Liver (tissue), 9 donors: ENCODE data around the gene OR6K6. TPM values are rescaled to one million over a fixed set of nuclear protein-coding genes. Genes with fewer than 3 reads are reported as not detected.

Experiments
- DNase-seq: peaks from one replicate; pipeline ENCODE4 v3.0.0-alpha.2; 2017; ENCODE audit warnings: low spot score
- H3K27ac ChIP-seq, 2 donors: one replicate each; pipeline ENCODE4 v1.7.0; 2013; ENCODE audit warnings: inconsistent platforms in 2 of 2, low read length in 2 of 2, control low read depth in 1 of 2, low read depth in 1 of 2, mild to moderate bottlenecking in 1 of 2
- H3K27me3 ChIP-seq, 4 donors: one replicate each; pipeline versions ENCODE4 v1.6.1 to v1.7.0; 2013; ENCODE audit warnings: low read length in 3 of 4, inconsistent platforms in 1 of 4, mild to moderate bottlenecking in 1 of 4, moderate library complexity in 1 of 4; ENCODE audit not compliant: control insufficient read depth in 4 of 4, insufficient read depth in 4 of 4
- H3K36me3 ChIP-seq, 4 donors: one replicate each; pipeline versions ENCODE4 v1.6.1 to v1.7.0; 2013; ENCODE audit warnings: low read length in 3 of 4, mild to moderate bottlenecking in 3 of 4, low read depth in 1 of 4, moderate library complexity in 1 of 4; ENCODE audit not compliant: control insufficient read depth in 4 of 4, insufficient read depth in 3 of 4
- H3K4me1 ChIP-seq, 4 donors: one replicate each; pipeline versions ENCODE4 v1.6.1 to v1.7.0; 2013; ENCODE audit warnings: low read length in 3 of 4, mild to moderate bottlenecking in 3 of 4, moderate library complexity in 1 of 4; ENCODE audit not compliant: control insufficient read depth in 4 of 4, insufficient read depth in 4 of 4
- H3K4me3 ChIP-seq, 3 donors: one replicate each; pipeline versions ENCODE4 v1.6.1 to v1.7.0; 2013; ENCODE audit warnings: low read length in 3 of 3, control low read depth in 1 of 3, low read depth in 1 of 3, mild to moderate bottlenecking in 1 of 3
- H3K9ac ChIP-seq, 2 donors: one replicate each; pipeline ENCODE4 v1.7.0; 2013; ENCODE audit warnings: low read length in 2 of 2, mild to moderate bottlenecking in 2 of 2, moderate library complexity in 2 of 2, control low read depth in 1 of 2, low read depth in 1 of 2
- H3K9me3 ChIP-seq, 4 donors: one replicate each; pipeline versions ENCODE4 v1.6.1 to v1.7.0; 2013; ENCODE audit warnings: low read length in 3 of 4; ENCODE audit not compliant: control insufficient read depth in 4 of 4
- ATF3 ChIP-seq: IDR thresholded peaks from 2 replicates; pipeline ENCODE4 v1.6.1; 2016; ENCODE audit warnings: antibody characterized with exemption
- CTCF ChIP-seq: fragments of 150-350 bp; IDR thresholded peaks from 2 replicates; pipeline ENCODE4 v1.5.1; 2017; ENCODE audit warnings: improper control_type of control experiment, low read depth, low read length; ENCODE audit not compliant: missing input control
- FOXA1 ChIP-seq: IDR thresholded peaks from 2 replicates; pipeline ENCODE4 v1.6.1; 2016; ENCODE audit warnings: antibody characterized with exemption
- FOXA2 ChIP-seq: IDR thresholded peaks from 2 replicates; pipeline ENCODE4 v1.6.1; 2016; ENCODE audit warnings: antibody characterized with exemption
- GABPA ChIP-seq, 2 donors: IDR thresholded peaks in 1 of 2; conservative IDR thresholded peaks in 1 of 2; 2 replicates each; pipeline ENCODE4 v1.6.1; 2016; ENCODE audit warnings: antibody characterized with exemption in 2 of 2, mild to moderate bottlenecking in 1 of 2, moderate library complexity in 1 of 2
- HNF4A ChIP-seq, 2 donors: conservative IDR thresholded peaks; 2 replicates each; pipeline ENCODE4 v1.6.1; 2016; ENCODE audit warnings: antibody characterized with exemption in 2 of 2, mild to moderate bottlenecking in 2 of 2
- HNF4G ChIP-seq: IDR thresholded peaks from 2 replicates; pipeline ENCODE4 v1.6.1; 2016; ENCODE audit warnings: antibody characterized with exemption
- JUND ChIP-seq, 2 donors: IDR thresholded peaks; 2 replicates each; pipeline ENCODE4 v1.6.1; 2016; ENCODE audit warnings: antibody characterized with exemption in 2 of 2
- MAX ChIP-seq: IDR thresholded peaks from 2 replicates; pipeline ENCODE4 v1.6.1; 2016; ENCODE audit warnings: antibody characterized with exemption
- NR2F2 ChIP-seq: IDR thresholded peaks from 2 replicates; pipeline ENCODE4 v1.6.1; 2016; ENCODE audit warnings: antibody characterized with exemption
- RAD21 ChIP-seq, 2 donors: IDR thresholded peaks; 2 replicates each; pipeline ENCODE4 v1.6.1; 2016; ENCODE audit warnings: antibody characterized with exemption in 2 of 2, mild to moderate bottlenecking in 2 of 2
- REST ChIP-seq: IDR thresholded peaks from 2 replicates; pipeline ENCODE4 v1.6.1; 2016; ENCODE audit warnings: antibody characterized with exemption, mild to moderate bottlenecking
- SP1 ChIP-seq: IDR thresholded peaks from 2 replicates; pipeline ENCODE4 v1.6.1; 2018; ENCODE audit warnings: antibody characterized with exemption, mild to moderate bottlenecking
- TAF1 ChIP-seq: conservative IDR thresholded peaks from 2 replicates; pipeline ENCODE4 v1.6.1; 2016; ENCODE audit warnings: antibody characterized with exemption, mild to moderate bottlenecking
- YY1 ChIP-seq: IDR thresholded peaks from 2 replicates; pipeline ENCODE4 v1.6.1; 2016; ENCODE audit warnings: antibody characterized with exemption, mild to moderate bottlenecking
- WGBS: extraction: QIAGEN DNeasy Blood & Tissue Kit; methylation state at CpG from one replicate; pipeline ENCODE4 v1.1.7; 2013; 5-methylcytosine and 5-hydroxymethylcytosine counted together
- polyA plus RNA-seq, 2 donors: library from polyadenylated mRNA; stranded (reverse) in 1 of 2; unstranded in 1 of 2; fragments of 200-250 nt in 1 of 2; fragments of >200 nt in 1 of 2; fragmentation: Nextera tagmentation in 1 of 2; extraction: Ambion mirVana in 1 of 2; gene quantifications; one replicate each; pipeline versions ENCODE4 v1.2.1 to v1.2.3, GENCODE V29; 2013 to 2015
- total RNA-seq, 2 donors: library from RNA; depleted of rRNA; stranded (reverse); fragments of >200 nt; gene quantifications; one replicate each; pipeline ENCODE4 v1.2.3, GENCODE V29; 2014
- donor health status: healthy.
- donor health status: healthy.
- donor health status: healthy.
- donor health status: healthy.
- donor health status: healthy.

Gene OR6K6
- total and polyA plus RNA-seq, 4 donors = not detected

- H3K4me1 ChIP-seq = no peaks in the 10 kb centered on the region
- H3K27me3 ChIP-seq = peaks cover 0 to 2% (median 0%) of the 10 kb centered on the region in 4 donors
- no peaks in the 10 kb centered on the region for H3K9me3 ChIP-seq
- no peak overlapping the region for H3K27ac ChIP-seq
- H3K9ac ChIP-seq = no peak overlapping the region
- no peak for DNase-seq
- no peak for TF ChIP-seq JUND (IDR thresholded peaks at IDR 0.05)
- no peak for TF ChIP-seq TAF1
- TF ChIP-seq HNF4A (conservative IDR thresholded peaks at IDR 0.05) = no peak
- no peak for TF ChIP-seq GABPA (IDR thresholded peaks at IDR 0.05 in 1 of 2, conservative IDR thresholded peaks at IDR 0.05 in 1 of 2)
- no peak for TF ChIP-seq FOXA1
- TF ChIP-seq YY1 = no peak
- no peak for TF ChIP-seq FOXA2
- no peak for TF ChIP-seq ATF3
- no peak for TF ChIP-seq MAX
- no peak for TF ChIP-seq HNF4G
- no peak for TF ChIP-seq SP1
- TF ChIP-seq REST = no peak
- no peak for TF ChIP-seq CTCF
- TF ChIP-seq NR2F2 = no peak
- WGBS = 73% methylated on average over 4 of the region's 4 CpGs
- no peak overlapping the region for H3K4me3 ChIP-seq
- no peaks in the 10 kb centered on the region for H3K36me3 ChIP-seq
Observed at GRCh38 chr1:158799689-158800088, 45.2 kb downstream of the OR6K6 start.

GRCh38 chr1:158800526-158800925, 46.0 kb downstream of the OR6K6 start:
- Histone ChIP-seq H3K9ac (no peak overlapping the region), H3K27me3 (peaks cover 0 to 2% (median 0%) of the 10 kb centered on the region in 4 donors), H3K4me1 (no peaks in the 10 kb centered on the region), H3K9me3 (no peaks in the 10 kb centered on the region), H3K4me3 (no peak overlapping the region), H3K36me3 (no peaks in the 10 kb centered on the region), H3K27ac (peak overlapping the region in 1 of 2 donors; percentile 42)
- 69% methylated on average over 2 of the region's 2 CpGs for WGBS
- TF ChIP-seq FOXA1 = no peak
- TF ChIP-seq NR2F2 = no peak
- no peak for TF ChIP-seq SP1
- TF ChIP-seq JUND (IDR thresholded peaks at IDR 0.05) = no peak
- TF ChIP-seq RAD21 (IDR thresholded peaks at IDR 0.05) = no peak
- DNase-seq = no peak
